Superior temporal gyrus (tissue), 1 donor: ENCODE measurements around the gene OXA1L.
"Not testable (repeated sequence)": the region's sequence is repeated elsewhere in the genome, so short reads cannot be mapped to it uniquely, and the experiment has no call there.

Source experiments
- DNase-seq: peaks from one replicate; pipeline ENCODE4 v3.0.0-alpha.2; 2016; ENCODE audit errors: extremely low spot score

Gene OXA1L

GRCh38 chr14:22798528-22798927, 32.0 kb downstream of the OXA1L start:
- DNase-seq = no peak

- DNase-seq = no peak
Observed at GRCh38 chr14:22800346-22800745, 33.9 kb downstream of the OXA1L start.

GRCh38 chr14:22801716-22802115, 35.2 kb downstream of the OXA1L start:
- DNase-seq = no peak

GRCh38 chr14:22802860-22803686, 36.6 kb downstream of the OXA1L start:
- no peak for DNase-seq

- no peak for DNase-seq
Observed at GRCh38 chr14:22803687-22803974, 37.1 kb downstream of the OXA1L start.

DNA sequence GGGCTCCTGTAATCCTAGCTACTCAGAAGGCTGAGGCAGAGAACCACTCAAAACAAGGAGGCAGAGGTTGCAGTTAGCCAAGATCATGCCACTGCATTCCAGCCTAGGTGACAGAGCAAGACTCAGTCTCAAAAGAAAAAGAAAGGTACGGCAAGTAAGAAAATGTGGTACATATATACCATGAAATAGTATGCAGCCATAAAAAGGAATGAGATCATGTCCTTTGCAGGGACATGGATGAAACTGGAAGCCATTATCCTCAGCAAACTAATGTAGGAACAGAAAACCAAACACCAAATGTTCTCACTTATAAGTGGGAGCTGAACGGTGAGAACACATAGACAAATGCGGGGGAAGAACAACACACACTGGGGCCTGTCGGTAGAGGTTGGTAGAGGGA, 38.7 kb downstream of the OXA1L start:
- DNase-seq = not testable (repeated sequence)

- no peak for DNase-seq
Observed at GRCh38 chr14:22807432-22808087, 41.1 kb downstream of the OXA1L start.

DNA sequence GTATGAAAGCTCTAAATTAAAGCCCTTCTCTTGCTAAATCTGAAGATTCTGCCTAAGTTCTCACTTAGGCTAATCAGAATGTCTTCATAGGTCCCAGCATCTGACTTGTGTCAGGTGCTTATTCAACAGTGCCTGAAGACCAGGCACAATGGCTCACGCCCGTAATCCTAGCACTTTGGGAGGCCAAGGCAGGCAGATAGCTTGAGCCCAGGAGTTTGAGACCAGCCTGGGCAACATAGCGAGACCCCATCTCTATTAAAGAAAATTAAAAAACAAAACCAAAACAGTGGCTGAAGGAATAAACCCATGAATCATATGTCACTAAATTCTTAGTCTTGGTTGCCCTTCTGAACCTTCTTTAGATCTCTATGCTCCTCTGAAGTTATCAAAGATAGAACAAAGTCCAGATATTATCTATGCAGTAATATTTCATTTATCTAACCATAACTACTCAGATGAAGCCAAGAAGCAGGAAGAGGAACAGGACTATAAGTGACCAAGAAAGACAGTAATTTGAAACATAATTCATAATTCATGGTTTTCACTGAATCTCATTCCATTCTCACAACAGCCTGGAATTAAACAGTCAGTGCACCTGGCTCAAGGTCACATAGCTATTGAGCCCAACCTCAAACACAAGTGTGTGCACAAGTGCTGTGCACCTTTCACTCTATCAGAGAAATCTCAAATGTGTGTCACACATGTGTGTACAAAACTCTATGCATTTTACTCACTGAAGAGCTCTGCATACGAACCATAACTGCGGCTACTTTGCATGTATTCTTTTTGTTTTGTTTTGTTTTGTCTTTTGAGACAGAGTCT, 42.1 kb downstream of the OXA1L start:
- DNase-seq = no peak

GRCh38 chr14:22811722-22812121, 45.2 kb downstream of the OXA1L start:
- no peak for DNase-seq

DNA sequence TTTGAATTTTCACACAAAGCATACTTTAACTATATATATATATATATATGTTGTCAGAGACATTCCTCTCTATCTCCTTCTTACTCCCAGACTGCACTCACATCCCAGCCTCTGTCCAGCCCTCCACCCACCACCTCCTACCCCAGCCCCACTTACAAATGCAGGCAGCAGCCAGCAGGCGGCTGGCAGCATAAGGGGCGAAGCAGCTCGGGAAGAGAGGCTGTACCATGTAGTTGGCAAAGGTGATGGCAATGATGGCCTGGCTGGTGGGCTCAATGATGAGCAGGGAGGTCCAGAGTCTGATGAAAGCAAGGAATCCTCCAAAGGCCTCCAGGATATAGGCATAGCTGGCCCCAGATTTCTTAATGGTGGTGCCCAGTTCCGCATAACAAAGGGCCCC, 46.3 kb downstream of the OXA1L start:
- DNase-seq = no peak

DNA sequence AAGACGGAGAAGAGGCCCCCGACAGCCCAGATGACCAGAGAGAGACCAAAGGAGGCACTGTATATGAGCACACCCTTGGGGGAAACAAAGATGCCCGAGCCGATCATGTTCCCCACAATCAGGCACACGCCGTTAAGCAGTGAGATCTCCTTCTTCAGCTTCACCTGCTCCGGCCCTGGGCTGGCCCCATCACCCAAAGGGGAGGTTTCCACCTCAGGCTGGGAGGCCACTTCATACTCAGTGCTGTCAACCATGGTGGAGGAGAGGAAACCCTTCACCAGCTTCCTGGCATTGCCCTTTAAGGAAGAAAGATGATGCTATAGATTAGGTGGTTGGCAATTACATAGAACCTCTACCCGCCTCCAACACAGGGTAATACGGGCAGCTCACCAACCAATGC, 46.7 kb downstream of the OXA1L start:
- DNase-seq = no peak

DNA sequence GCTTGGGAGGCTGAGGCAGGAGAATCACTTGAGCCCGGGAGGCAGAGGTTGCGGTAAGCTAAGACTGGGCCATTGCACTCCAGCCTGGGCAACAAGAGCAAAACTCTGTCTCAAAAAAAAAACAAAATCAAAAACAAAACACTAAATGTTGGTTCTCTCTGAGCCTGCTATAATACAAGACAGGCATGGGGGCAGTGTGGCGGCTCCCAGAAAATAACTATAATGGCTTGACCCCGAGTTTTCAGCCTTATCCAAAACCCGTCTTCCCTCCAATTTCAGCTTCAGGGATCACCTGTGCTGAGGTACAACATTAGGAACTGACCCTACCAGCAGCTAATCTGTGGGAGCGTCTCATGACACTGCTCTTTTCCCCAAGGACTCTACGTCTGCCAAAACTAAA, 47.9 kb downstream of the OXA1L start:
- no peak for DNase-seq

DNA sequence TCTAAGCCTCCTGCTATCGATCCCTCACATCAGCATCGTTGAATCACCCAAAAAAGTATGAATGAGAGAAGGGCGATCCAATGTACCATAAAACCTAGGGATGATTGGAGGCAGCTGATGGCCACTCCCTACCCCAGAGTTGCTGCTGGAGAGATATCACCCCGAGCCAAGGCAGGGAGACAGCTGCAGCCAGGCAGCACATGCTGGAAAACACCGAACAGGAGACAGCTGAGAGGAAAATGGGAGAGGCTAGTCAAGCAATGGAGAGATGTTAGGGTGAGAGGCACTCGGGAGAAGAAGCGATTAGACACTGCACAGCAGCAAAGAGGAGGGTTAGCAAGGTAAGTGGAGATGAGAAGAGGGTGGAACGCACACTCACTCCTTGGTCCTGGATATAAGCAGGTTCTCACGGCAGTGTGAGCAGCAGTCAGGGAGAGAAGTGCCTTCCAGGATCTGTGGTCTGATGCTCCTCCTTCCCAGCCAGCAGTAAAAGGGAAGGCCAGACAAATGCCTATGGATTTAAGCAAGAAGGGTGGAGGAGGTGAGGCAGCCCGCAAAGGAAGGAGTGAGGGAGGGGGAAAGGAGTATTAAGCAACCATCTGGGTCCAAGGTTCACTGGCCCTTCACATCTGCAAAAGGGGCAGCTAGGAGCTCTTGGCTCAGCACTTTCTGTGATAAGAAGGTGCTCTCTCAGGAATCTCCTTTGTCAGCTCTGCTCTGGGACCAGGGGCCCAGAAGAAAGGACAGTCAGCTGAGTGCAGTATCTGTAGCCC, 48.6 kb downstream of the OXA1L start, which contains the start of gene SLC7A7:
TSS of gene SLC7A7 (minus strand) at position 495 of the 773 bp plus-strand sequence. CDS start 2,037 bp downstream, outside the sequence.
- DNase-seq = no peak

DNA sequence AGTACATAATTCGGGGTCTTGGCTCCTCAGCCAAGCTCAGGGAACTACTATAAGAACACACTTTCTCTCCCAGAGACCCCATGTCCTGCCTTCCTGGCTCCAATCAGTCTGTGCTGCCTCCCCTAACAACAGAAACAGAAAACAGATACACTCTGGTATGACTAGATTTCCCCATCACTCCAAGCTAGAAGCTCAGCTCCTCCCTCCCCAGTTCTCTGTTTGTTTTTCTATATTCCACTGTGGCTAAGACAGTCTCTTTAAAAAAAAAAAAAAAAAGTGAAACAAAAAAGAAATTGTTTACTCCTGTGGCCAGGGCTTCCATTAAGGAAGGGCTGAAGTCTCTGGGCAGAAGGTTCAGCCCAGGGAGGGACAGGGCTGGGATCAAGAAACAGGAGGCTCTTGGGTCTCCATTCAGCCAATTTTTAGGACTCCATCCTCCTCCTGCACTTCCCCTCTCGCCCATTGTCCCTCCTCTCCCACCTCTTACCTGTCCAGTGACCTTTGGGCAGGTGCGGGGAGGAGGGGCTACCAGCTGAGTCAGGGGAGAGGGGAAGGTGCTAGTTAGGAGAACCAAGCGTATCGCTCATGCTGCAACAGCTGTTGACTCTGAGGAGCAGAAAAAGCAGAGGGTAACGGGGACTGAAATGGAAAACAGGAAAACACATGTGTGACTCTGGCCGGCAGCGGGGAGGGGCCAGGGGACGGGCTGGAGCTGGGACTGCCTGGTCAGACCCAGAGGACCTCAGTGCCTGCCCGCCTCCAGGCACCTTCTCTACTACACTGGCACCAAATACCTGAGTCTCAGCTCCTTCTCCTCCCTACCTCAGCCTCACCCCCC, 52.9 kb downstream of the OXA1L start:
- DNase-seq = no peak

DNA sequence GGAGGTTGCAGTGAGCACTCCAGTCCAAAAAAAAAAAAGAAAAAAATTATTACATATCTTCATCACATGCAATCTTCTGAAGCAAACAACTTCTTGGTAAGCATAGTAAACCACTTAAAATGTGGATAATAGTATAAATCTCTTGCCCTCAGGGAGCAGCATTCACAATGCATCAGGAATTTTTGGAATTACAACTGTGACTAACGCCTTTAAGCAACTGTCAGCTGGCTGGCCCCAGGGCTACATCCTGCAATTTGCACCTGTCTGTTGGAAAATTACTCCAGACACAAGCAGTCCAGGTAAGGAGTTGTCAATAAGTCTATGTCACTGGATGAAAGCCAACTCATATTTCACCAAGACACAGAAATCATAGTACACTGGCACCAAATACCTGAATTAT, 54.2 kb downstream of the OXA1L start:
- no peak for DNase-seq

DNA sequence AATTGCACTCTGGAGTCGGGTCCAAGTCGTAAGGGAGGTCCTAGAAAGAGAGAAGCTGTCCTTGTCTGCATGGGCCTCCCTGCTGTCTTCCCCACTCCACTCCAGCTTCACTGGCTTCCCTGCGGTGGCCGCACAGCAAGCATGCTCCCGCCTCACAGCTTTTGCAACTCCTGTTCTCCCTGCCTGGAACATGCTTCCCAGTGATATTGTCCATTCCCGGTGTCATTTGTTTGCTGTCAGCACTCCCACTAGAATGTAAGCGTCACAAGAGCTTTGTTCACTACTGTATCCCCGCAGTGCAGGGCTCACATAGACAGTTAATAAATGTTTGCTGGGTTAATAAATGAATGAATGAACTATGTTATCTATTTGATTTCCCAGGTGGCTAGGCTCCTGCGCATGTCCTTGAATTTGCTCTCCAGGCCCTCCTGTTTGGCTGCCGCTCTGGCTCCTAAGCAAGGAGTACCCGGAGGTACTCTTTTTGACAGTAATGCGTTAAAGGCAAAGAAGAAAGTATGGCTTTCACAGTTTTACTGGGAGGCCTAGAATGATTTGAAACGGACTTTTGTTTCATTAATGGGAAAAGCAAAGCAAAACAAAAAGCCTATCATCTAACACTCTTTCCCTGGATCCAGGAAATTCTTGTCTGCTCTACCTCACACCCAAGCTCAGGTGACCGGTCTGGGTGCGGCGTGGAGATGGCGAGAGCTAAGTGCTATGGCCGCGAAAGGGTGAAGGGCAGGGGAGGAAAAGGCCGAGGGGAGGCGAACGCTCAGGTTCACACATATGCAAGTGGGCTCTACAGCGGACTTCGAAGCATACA, 54.9 kb downstream of the OXA1L start:
- no peak for DNase-seq

DNA sequence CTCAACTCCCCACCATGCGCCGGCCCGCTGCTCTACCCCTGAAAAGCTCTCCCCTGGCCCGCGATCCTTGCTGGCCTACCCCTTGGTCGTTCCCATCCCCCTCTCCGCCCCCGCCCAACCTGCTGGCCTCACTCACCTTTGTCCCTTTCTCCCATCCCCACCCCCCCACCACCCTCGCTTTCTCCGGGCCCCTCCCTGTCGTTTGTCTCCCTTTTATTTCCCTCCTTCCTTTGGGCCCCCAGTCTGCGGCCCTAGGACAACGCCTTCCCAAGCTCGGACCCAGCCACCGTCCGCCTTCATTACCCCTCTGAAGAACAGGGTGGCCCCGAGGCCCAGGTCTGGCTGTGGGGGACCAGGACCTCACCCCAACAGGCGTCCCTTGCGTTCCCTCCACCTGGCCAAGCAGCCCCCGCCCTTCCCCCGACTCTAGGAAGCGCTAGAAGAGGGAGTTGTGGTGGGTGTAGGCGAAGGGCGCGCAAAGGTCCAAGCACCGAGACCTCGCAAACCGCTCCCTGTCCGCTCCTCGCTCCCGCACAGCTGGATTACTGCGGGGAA, 55.6 kb downstream of the OXA1L start:
- no peak for DNase-seq
